NCI-H2196 (cell line): ENCODE data around the gene LMX1B.
"Not testable (repeated sequence)": the region's sequence is repeated elsewhere in the genome, so short reads cannot be mapped to it uniquely, and the experiment has no call there.

Source experiments
- DNase-seq: peaks from one replicate; lab custom pipeline; 2025; ENCODE audit not compliant: unreplicated experiment; lab: John Stamatoyannopoulos, UW

LMX1B gene

GRCh38 chr9:126652140-126652582 lies 38.4 kb downstream of the LMX1B start:
- DNase-seq: peak; percentile 4

DNA sequence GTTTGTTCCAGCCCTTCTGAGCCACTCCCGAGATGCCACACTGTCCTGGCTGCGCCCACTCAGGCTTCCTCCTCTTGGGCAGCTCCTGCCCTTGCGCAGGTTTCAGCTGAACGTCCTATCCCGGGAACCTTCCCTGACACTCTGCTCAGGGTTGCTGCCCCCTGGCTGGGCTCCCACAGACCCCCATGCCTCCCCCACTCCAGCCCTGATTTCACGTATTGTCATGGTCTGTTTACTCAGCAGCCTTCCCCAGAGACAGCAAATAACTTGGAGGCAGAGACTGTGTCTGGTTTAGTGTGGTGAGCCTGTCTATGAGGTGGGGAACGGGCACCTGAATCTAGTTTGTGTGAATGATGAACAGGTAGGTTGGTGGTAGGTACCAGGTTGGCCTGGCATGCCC lies 40.4 kb downstream of the LMX1B start:
- no peak for DNase-seq

DNA sequence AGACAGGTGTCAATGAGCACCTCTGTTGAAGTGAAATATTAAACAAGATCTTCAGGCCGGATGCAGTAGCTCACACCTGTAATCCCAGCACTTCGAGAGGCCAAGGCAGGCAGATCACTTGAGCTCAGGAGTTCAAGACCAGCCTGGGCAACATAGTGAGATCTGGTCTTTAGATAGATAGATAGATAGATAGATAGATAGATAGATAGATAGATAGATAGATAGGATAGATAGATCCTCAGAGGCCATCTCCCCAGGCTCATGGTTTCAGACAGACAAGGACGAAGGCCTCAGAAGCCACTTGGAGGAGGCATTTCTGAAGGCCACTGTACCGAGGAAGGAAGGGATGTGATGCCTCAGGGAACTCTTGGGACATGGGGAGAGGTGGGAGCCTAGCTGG lies 42.5 kb downstream of the LMX1B start:
- DNase-seq: not testable (repeated sequence)

DNA sequence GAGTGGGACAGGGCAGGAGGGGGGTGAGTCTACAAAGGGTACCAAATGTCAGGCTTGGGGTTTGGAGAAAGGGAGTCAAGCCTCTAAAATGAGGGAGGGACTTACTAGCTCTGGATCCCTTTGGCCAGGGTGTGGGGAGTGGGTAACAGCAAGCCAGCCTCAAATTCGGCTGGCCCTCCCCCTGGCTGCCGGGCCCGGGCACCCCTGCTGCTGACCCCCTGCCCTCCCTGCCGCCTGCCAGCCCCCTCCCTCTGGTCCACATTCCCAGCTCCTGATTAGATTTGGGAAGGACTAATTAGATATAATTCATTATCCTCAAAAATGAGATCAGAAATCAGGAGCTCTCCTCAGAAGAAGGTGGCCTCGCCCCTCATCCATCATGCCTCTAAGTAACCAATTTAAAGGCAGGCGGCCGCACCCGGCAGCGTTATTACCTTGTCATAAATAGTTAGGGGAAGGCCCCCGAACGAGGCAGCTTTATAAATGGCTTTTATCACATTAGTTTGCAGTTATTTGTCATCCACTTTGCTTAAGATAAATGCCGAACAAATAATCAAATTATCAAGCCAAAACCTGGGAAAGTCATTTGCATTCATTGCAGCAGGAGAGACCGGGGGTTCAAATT lies 44.6 kb downstream of the LMX1B start:
- no peak for DNase-seq

GRCh38 chr9:126658956-126659555 lies 45.3 kb downstream of the LMX1B start:
- no peak for DNase-seq

DNA sequence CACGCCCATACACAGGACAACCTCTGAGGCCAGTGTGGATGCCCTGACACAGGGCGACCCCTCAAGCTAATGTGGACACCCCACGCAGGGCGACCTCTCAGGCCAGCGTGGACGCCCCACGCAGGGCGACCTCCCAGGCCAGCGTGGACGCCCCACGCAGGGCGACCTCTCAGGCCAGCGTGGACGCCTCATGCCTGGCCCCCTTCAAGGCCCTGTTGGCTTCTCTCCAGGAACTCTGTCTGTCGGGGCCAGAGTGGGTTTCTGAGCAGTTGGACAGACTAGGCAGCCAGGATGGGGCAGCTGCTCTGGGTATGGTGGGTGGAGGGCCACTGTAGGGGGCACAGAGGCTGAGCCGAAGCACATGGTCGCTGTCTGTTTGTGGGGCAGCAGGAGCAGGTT lies 47.4 kb downstream of the LMX1B start:
- DNase-seq: no peak

- DNase-seq: no peak
Measured at GRCh38 chr9:126661521-126662251, 48.0 kb downstream of the LMX1B start.

DNA sequence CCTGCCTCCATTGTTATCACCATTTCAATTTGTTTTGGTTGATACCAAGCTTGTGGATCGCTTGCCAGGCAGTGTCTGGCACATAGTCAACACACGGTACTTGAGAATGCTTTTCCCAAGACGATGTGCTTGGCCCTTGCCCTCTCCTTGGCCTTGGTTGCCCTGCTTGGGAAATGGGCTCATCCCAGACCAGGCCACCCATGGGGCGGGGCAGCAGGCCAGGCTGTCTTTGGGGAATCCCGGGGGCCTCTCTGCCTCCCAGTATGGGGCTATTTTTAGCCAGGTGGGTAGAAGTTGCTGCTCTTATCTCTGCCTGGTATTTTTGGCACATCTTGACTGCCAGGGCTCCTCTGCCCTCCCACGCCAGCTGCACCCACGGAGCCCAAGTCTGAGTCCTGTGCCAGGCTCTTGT lies 49.9 kb downstream of the LMX1B start:
- peak; percentile 37 for DNase-seq

DNA sequence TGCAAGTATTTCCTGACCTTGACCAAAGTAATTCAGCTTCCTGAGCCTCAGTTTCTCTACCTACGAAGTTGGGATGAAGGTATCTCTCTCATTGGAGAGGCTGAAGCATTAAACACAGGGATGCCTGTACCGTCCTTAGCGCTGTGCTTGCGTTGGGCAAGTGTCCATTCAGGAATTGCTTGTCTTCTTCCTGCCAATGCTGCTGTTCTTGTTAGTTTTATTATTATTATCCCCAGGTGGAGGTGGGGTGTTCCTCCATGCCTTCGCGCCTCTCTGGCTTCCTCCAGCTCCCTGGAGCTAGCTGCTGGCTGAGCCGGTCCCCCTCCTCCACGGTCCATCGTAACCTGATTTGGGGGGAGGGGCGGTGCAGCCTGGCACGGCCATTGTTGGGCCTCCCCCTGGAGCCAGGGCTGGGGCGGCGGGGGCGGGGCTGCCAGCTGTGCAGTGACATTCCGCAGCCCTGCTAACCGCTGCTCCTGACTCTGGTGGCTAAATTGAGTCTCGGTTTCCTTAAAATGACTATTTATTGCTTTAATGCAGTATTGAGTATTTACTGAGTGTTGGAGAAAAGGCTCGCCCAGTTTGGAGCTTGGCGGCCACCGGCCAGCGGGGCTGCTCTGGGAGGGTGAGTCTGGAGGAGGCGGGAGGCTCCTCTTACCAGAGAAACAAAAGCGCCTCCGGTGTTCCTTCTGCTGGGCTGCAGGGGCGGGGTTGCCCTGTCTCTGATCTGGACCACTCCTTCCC lies 51.3 kb downstream of the LMX1B start:
- no peak for DNase-seq

GRCh38 chr9:126665644-126666035 lies 51.9 kb downstream of the LMX1B start:
- no peak for DNase-seq

DNA sequence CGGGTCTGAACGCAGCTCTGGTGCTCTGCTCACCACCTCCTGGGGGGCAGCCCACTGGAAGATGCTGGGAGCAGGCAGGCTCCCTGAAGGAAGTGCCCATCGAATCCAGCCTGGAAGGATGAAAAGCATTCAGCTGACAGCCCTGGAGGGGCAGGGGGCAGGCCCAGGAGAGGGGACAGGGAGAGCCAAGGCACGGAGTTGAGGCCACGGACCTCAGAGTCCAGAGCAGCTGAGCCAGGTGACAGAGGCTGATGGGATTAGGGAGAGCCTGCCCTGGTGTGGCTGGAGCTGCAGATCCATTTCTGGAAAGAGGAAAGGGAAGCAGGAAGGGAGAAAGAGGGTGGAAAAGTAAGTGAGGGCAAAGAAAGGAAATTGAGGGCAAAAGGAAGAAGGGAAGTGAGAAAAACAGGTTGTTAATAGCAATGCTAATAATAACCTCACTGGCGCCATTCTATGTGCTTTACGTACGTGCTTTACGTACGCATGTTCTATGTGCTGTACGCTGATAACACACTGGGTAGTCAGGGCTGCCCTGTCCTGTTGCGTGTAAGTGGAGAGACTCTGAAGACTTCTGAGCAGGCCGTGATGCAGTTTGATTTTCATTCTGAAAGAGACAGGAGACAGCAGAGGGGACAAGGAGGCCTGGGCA lies 52.6 kb downstream of the LMX1B start:
- DNase-seq: no peak

GRCh38 chr9:126667190-126668055 lies 53.7 kb downstream of the LMX1B start:
- no peak for DNase-seq

DNA sequence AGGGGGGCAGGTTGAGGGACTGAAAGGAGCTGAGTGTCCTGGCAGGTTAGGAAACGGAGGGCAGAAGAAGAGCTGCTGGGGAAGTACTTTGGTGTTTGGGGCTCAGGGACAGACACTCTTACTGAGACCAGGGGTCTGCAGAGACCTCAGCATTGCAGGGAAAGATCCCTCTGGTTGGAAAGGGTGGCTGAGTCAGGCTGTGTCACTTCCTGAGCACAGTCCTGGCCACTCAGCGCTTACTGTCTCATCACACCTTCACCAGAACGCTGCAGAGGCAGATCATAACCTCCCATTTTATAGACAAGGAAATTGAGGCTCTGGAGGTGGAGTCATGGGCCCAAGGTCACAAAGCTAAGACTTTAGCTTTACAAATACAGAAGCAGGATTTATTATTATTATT lies 54.3 kb downstream of the LMX1B start:
- DNase-seq: no peak

DNA sequence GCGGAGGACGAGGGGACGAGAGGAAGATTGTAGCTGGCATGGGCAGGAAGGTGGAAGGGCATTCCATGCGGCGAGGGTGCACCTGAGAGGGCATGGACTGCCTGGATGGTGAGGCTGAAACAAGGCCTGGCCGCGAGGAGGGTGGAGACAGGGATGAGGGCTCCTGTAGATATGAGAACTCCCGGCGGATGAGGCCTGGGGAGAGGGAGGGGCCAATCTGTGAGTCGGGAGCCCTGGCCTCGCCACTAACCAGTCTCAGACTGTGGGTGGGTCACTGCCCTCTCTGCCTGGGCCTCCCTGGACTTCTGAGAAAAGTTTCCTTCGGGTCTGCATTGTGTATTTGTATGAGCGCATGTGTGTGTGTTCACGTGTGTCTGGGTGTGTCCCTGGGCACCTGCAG lies 55.4 kb downstream of the LMX1B start:
- DNase-seq: no peak

- no peak for DNase-seq
Measured at GRCh38 chr9:126670270-126670669, 56.5 kb downstream of the LMX1B start.

- peak; percentile 12 for DNase-seq
Measured at GRCh38 chr9:126671381-126671831, 57.7 kb downstream of the LMX1B start.

- DNase-seq: no peak
Measured at GRCh38 chr9:126671983-126672382, 58.3 kb downstream of the LMX1B start.

GRCh38 chr9:126672634-126673284 lies 59.0 kb downstream of the LMX1B start:
- DNase-seq: no peak

- DNase-seq: peak; percentile 80
Measured at GRCh38 chr9:126673689-126674364, 60.1 kb downstream of the LMX1B start.
